OCI-LY1 (cell line): ENCODE results near the gene TGFB2.

Experiments
- EZH2 ChIP-seq: fragments of 200-600 bp; sonication (generic), shearing (Covaris generic); IDR thresholded peaks from 2 replicates; pipeline ENCODE4 v1.8.0; 2017; ENCODE audit warnings: borderline replicate concordance, mixed run types, mild to moderate bottlenecking, antibody characterized with exemption, low read length, moderate library complexity, mixed read lengths
- TF ChIP-seq, protein P1 (sequence below): fragments of 200-600 bp; sonication (generic), shearing (Covaris generic); IDR thresholded peaks from 2 replicates; pipeline ENCODE4 v1.5.1; 2017; ENCODE audit warnings: mild to moderate bottlenecking, antibody characterized with exemption, low read length, moderate library complexity, mixed read lengths

DNA sequence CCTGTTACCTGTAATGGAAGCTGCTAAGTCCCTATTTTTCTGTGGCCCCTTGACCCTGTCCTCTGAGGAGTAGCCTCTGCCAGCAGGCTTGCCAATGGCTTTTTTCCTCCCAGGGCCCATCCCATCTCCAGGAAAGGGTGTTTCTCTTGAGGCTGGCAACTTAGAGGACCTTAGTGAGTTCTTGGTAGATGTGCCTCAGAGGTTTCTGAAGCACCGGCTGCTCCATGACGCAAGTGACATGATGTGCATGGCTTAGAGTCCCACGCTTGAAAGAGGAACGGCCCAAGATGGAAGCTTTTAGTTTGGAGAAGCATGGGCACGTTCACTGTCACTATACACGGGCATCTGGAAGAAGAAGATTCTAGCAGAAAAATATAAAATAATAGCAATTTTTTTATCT, 63.0 kb downstream of the TGFB2 start:
- TF ChIP-seq, protein P1, sequence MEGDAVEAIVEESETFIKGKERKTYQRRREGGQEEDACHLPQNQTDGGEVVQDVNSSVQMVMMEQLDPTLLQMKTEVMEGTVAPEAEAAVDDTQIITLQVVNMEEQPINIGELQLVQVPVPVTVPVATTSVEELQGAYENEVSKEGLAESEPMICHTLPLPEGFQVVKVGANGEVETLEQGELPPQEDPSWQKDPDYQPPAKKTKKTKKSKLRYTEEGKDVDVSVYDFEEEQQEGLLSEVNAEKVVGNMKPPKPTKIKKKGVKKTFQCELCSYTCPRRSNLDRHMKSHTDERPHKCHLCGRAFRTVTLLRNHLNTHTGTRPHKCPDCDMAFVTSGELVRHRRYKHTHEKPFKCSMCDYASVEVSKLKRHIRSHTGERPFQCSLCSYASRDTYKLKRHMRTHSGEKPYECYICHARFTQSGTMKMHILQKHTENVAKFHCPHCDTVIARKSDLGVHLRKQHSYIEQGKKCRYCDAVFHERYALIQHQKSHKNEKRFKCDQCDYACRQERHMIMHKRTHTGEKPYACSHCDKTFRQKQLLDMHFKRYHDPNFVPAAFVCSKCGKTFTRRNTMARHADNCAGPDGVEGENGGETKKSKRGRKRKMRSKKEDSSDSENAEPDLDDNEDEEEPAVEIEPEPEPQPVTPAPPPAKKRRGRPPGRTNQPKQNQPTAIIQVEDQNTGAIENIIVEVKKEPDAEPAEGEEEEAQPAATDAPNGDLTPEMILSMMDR: no peak
- no peak for TF ChIP-seq EZH2
